Erythroblast (primary cell): ENCODE results near the gene CCDC192.

Source experiments
- GATA1 ChIP-seq: IDR thresholded peaks from 2 replicates; pipeline ENCODE4 v1.6.1; 2011; ENCODE audit warnings: low read depth, mild to moderate bottlenecking, control low read depth, low read length, moderate library complexity
- POLR2A ChIP-seq: IDR thresholded peaks from 2 replicates; pipeline ENCODE4 v1.6.1; 2011; ENCODE audit warnings: mild to moderate bottlenecking, low read length

- TF ChIP-seq POLR2A (no peak), GATA1 (no peak)
Measured at GRCh38 chr5:127793879-127794278, 90.7 kb downstream of the CCDC192 start.
